GM21360 (cell line): Measurements from ENCODE around the gene LRRC71.

Source experiments
- ATAC-seq: cut with Tn5 transposase; IDR thresholded peaks from one replicate; pipeline ENCODE4 v1.9.1; 2021; ENCODE audit warnings: mild to moderate bottlenecking, moderate library complexity; ENCODE audit not compliant: unreplicated experiment

LRRC71 gene

GRCh38 chr1:156920233-156921052 lies at the start of gene LRRC71:
LRRC71 (plus strand) TSS chr1:156920632; CDS start chr1:156920804, 172 bp downstream.
- ATAC-seq: no peak

- ATAC-seq: no peak
These were observed 46.8 kb upstream of the LRRC71 start for GRCh38 chr1:156873659-156874058.

- ATAC-seq: no peak
These were observed 46.3 kb upstream of the LRRC71 start for GRCh38 chr1:156874142-156874541.

- no peak for ATAC-seq
These were observed 45.7 kb upstream of the LRRC71 start for GRCh38 chr1:156874572-156875340.

GRCh38 chr1:156875341-156875615 lies 45.2 kb upstream of the LRRC71 start:
- no peak for ATAC-seq

- no peak for ATAC-seq
These were observed 44.2 kb upstream of the LRRC71 start for GRCh38 chr1:156876281-156876680.

GRCh38 chr1:156877433-156878170 lies 42.8 kb upstream of the LRRC71 start:
- no peak for ATAC-seq

- ATAC-seq: no peak
These were observed 40.6 kb upstream of the LRRC71 start for GRCh38 chr1:156879876-156880275.

- ATAC-seq: no peak
These were observed 40.0 kb upstream of the LRRC71 start for GRCh38 chr1:156880473-156880872.

- ATAC-seq: no peak
These were observed 39.3 kb upstream of the LRRC71 start for GRCh38 chr1:156881101-156881500.

- no peak for ATAC-seq
These were observed 38.8 kb upstream of the LRRC71 start for GRCh38 chr1:156881663-156882062.

- no peak for ATAC-seq
These were observed 37.9 kb upstream of the LRRC71 start for GRCh38 chr1:156882543-156882942.

- ATAC-seq: no peak
These were observed 36.5 kb upstream of the LRRC71 start for GRCh38 chr1:156883919-156884318.

- ATAC-seq: no peak
These were observed 35.8 kb upstream of the LRRC71 start for GRCh38 chr1:156884560-156885184.

- no peak for ATAC-seq
These were observed 35.1 kb upstream of the LRRC71 start for GRCh38 chr1:156885314-156885713.

- ATAC-seq: no peak
These were observed 34.5 kb upstream of the LRRC71 start for GRCh38 chr1:156885880-156886355.

GRCh38 chr1:156886583-156887281 lies 33.7 kb upstream of the LRRC71 start:
- ATAC-seq: no peak

GRCh38 chr1:156887317-156887716 lies 33.1 kb upstream of the LRRC71 start:
- no peak for ATAC-seq

GRCh38 chr1:156887734-156888133 lies 32.7 kb upstream of the LRRC71 start:
- no peak for ATAC-seq

- no peak for ATAC-seq
These were observed 30.4 kb upstream of the LRRC71 start for GRCh38 chr1:156889802-156890580.
